ENCODE measurements around the gene RBM38.

The RBM38 gene

GRCh38 chr20:57435498-57436222 is 44.5 kb downstream of the RBM38 start:
- DNase-seq (ENCODE audit: low spot score) = no peak

DNA sequence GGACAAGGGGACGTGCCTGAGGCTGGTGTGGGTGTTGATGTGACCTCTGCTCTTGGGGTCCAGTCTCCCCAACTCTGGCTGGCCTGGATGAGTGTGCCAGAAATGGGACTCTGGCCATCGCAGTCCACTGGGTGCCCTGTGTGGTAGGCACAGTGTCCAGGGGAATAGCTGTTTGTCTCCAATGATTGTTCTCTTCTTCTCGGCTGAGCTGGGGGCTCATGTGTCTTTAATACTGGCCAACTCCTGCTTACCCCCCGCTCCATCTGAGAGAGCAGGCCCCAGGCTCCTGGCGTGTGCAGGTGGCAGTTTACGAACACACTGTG is 45.0 kb downstream of the RBM38 start:
- no peak for DNase-seq (ENCODE audit: low spot score)

DNA sequence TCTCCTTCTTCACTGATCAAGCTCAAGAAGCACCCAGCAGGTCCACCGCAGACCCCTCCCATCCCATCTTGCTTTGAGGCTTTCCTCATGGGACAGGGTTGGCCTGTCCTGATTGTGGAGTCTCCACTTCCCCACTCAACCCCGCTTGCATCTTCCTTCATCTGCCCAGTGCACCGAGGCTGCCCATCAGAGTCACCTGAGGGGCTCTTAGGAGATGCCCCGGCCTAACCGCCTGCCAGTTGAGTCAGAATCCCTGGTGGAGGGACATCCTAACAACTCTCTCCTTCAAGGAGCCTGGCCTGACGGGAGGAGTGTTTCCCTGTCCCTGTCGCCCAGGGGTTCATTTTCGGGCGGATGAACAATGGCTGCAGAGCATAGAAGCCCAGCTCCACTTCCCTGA is 46.1 kb downstream of the RBM38 start:
- DNase-seq (ENCODE audit: low spot score) = no peak

DNA sequence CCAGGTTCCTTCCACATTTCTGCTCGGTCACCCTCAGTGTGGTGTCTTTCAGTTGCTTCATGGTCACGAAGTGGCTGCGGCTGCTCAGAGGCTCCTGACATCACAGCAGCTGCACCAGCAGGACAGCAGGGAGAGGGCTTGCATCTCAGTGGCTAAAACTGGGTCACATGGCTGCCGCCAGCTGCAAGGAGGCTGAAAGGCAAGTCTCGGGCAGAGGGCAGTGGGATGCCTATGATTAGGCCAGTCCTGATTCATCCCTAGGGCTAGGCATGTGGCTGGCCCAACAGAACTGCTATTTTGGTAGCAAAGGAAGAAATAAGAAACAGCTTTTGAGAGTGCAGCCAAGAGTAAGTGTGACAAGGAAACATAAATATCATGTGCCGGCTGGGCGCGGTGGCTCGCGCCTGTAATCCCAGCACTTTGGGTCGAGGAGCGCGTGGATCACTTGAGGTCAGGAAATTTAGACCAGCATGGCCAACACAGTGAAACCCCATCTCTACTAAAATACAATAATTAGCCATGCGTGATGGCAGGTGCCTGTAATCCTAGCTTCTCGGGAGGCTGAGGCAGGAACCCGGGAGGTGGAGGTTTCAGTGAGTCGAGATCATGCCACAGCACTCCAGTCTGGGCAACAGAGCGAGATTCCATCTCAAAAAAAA is 46.6 kb downstream of the RBM38 start:
- no peak for DNase-seq (ENCODE audit: low spot score)

DNA sequence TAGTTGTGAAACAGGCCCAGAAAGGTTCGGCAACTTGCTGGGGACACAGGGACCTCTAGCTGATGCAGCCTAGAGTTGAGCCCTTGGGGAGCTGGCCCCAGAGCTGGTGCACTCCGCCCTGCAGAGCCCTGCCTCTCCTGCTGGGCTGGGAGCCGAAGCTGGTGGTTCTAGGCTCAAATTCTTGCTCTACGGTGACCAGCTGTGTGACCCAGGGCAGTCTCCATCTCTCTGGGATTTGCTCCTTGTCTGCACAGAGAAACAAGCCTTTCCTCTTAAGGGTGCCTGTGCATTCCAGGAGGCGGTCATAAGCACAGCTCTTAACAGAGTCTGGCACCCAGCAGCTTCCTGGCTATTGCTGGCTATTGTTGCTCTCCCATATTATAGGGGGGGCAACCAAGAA is 47.4 kb downstream of the RBM38 start:
- no peak for DNase-seq (ENCODE audit: low spot score)

DNA sequence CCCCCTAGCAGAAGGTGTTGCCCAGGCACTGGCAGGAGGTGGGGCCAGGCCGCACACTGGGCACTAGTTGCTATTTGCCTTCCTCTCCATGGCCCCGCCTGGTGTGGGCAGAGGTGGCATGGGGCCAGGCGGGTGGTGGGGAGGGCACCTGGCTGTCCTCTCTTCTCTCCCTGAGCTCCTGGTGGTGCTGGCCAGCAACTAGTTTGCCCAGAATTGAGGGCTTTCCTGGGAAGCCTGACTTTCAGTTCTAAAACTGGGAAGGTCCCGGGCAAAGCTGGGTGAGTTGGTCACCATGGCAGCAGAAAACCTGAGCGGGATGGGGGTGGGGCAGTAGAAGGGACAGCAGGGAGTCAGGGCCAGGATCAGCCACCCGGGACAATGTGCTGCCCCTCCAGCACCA is 48.2 kb downstream of the RBM38 start:
- DNase-seq (ENCODE audit: low spot score) = no peak

DNA sequence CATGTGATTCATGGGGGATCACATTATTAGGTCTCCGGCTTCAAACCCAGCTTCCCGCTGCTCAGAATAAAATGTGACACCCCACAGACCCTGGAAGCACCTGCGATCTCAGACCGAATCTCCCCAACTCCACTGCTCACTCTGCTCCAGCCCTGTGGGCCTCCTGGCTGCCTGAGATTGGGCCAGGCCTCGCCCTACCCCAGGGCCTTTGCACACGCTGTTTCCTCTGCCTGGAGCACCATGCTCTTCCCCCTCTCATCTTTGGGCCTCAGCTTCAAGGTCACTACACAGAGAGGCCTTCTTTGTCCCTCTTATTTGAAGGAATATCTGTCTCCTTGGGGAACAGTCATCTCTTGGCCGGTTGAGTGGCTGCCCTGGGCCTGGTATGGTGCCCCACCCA is 48.8 kb downstream of the RBM38 start:
- DNase-seq (ENCODE audit: low spot score) = no peak

- peak; percentile 55 for DNase-seq (ENCODE audit: low spot score)
Observed at GRCh38 chr20:57440678-57441509, 49.7 kb downstream of the RBM38 start.

DNA sequence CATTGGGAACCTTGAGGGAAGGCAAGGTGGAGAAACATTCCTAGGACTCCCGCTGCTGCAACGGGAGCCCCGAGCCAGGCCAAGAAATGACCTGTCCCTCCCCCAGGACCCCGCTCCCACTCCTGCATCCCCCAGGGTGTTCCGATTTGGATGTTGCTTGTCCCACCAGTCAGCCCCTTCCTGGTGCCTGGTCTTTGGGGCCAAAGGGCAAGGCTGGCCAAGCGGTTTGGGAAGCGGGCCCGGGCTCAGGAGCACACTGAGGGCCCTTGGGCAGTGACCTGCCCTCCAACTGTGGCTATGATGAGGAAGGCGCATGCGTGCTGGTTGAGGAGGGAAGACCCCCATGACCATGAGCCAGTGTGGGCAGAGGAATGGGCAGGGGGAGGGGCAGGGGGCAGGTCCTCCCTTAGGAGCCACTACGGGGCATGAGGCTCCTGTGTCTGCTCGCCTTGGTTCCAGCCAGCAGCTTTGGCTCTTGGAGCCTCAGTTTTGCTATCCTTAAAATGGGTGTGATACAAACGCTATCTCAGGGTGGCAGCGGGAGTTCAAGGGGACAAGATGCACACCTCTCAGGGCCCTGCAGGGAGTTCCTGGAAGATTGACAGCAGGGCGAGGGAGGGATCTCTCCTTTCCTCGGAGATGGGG is 50.4 kb downstream of the RBM38 start:
- no peak for DNase-seq (ENCODE audit: low spot score)

DNA sequence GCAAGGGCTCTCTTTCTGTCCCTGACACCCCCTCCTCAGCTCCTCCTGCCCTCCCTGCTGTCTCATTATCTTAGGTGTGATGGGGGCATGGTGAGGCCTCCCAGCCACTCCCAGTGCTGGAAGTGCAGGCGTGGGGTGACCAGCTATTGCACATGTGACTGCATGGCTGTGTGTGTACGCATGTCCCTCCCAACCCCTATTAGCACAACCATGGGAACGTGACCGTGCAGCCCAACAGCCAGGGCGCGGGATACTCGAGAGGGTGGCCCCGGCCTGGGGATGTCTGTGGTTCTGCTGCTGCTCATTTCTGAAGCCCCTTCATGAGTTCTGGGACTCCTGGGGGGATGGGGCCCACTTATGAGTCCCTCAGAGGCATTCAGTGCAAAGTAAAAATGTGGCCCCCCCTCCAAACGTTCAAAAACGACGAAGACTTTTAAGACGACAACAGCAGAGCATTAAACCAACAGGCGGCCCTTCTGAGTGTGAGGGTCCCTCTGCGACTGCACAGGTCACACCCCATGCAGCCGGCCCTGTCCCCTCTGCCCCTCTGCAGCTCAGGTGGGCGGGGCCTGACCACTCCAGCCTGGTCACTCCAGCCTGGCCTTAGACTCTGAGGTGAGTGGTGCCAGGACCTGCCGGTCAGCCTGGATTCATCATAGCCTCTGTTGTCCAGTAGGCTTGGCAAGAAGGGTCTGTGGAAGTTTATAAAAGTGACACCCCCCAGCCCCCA is 51.1 kb downstream of the RBM38 start:
- no peak for DNase-seq (ENCODE audit: low spot score)

DNA sequence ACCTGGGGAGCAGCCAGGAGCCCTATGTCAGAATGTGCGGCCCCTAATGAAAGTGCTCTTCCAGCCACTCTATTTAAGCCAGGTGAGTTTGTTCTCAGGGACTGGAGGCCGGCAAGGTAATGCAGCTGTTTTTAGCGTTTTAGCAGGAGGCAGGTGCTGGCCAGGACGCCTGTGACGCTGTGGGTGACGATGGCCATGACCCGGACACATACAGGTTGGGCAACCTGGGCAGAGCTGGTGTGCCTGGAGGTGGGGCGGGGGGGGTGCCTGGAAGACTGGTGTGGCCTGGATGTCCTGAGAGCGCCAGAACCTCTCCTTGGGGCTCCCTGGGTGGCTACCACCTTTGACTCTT is 51.7 kb downstream of the RBM38 start:
- DNase-seq (ENCODE audit: low spot score) = no peak

GRCh38 chr20:57443349-57444265 is 52.4 kb downstream of the RBM38 start:
- DNase-seq (ENCODE audit: low spot score) = no peak

DNA sequence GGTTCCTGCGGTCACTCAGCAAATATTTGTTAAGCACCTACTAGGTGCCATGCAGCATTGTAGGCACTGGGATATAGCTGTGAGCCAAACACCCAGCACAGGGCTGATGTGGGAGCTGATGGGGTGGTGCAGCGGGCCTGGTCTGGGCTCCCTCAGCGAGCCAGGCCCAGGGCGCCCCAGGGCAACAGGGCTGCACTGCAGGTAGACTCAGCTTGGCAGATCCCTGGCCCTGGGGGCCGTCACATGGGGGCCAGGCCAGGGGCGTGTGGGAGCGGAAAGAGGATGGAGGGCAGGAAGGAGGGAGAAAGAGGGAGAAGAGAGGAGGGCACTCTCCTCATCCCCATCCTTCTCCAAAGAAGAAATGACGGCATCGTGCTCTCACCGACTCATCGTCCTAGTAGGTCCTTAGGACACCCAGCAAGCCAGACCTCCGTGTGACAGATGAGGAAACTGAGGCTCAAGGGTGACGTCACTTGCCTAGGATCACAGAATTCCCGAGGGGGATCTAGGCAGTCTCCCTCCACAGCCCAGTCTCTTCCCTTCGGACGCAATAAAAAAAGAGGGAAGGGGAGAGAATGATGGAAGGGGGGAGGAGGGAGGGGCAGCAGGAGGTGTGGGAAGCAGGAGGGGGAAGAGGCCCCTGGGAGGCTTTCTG is 53.3 kb downstream of the RBM38 start:
- DNase-seq (ENCODE audit: low spot score) = no peak

- DNase-seq (ENCODE audit: low spot score) = no peak
Observed at GRCh38 chr20:57445298-57445697, 54.1 kb downstream of the RBM38 start.

- no peak for DNase-seq (ENCODE audit: low spot score)
Observed at GRCh38 chr20:57445774-57446173, 54.6 kb downstream of the RBM38 start.

- DNase-seq (ENCODE audit: low spot score) = no peak
Observed at GRCh38 chr20:57448764-57449354, 57.7 kb downstream of the RBM38 start.

DNA sequence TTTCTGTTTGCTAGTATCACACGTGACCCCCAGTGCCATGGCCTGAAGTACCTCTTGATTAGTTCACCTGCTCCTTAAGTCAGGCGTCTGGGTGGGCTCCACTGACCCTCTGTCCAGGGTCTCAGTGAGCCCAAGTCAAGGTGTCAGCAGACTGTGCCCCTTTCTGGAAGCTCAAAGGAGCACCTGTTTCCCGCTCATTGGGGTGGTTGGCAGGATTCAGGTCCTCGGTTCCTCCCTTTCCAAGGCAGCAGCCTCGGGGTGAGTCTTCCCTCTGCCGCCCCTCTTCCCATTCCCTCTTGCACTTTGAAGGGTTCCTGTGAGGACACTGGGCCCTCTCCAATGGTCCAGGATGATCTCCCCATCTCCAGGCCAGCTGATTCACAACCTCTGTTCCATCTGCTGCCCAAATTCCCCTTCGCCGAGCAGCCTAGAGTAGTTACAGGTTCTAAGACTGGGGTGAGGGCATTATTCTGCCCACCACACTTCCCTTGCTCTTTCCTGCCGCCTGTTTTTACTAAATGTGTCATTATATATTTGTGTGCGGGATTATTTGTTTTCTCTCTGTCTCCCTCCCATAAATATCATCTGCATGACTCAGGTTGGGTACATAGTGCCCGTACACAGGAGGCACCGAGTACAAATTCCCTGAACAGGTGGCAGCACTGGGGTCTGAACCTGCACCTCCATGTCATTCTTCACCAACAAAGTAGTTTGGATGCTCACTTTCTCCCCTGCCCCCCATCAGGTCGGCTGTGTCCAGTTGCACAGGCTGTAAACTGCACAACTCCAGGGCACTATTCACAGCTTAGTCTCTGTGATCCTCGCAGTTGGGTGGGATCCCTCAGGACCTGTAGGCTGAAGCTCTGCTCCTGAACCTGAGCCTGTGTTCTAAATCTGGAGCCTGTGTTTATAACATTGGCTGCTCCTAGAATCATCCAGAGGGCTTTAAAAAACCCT is 58.5 kb downstream of the RBM38 start:
- no peak for DNase-seq (ENCODE audit: low spot score)

GRCh38 chr20:57450419-57450818 is 59.2 kb downstream of the RBM38 start:
- DNase-seq (ENCODE audit: low spot score) = no peak

DNA sequence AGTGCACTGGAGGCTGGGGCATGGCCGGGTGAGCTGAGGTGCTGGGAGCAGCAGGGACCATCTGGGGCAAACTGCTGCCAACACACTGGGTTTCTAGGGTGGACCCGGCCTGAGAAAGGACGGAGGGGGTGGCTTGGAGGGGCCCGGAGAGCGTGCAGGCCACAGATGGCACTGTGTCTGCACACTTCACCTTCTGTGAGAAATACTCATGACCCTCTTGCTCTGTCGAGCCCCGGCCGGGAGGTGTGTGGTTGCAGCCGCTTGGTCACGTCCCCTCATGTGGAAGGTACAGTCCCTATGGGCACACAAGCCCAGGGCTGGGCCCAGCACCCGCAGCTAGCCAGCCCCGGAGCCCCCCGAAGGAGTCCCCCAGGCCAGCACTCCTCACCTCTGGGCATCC is 59.7 kb downstream of the RBM38 start:
- no peak for DNase-seq (ENCODE audit: low spot score)

All from D341Med (cell line).